ENCODE data around the gene AOAH. TPM values are rescaled to one million over a fixed set of nuclear protein-coding genes. Genes with fewer than 3 reads are reported as not detected.
"Not testable (repeated sequence)": the region's sequence is repeated elsewhere in the genome, so short reads cannot be mapped to it uniquely, and the experiment has no call there.

AOAH gene
- total and polyA plus RNA-seq, 2 donors from 2014 or later, result 2.7 to 24.7 TPM

- Histone ChIP-seq H3K27me3 (ENCODE audit: control insufficient read depth, insufficient read depth, low read length) (no peaks in the 10 kb centered on the region), H3K9me3 (ENCODE audit: control insufficient read depth in 2 of 3, insufficient read depth in 1 of 3, low read length in 3 of 3) (no peaks in the 10 kb centered on the region), H3K9ac (ENCODE audit: low read length in 3 of 3) (no peak overlapping the region), H3K4me1 (ENCODE audit: control insufficient read depth in 2 of 3, insufficient read depth in 2 of 3, low read depth in 1 of 3, low read length in 3 of 3) (no peaks in the 10 kb centered on the region), H3K4me3 (ENCODE audit: low read length in 3 of 3) (no peak overlapping the region), H3K36me3 (ENCODE audit: control insufficient read depth in 2 of 3, insufficient read depth in 3 of 3, low read length in 3 of 3) (no peaks in the 10 kb centered on the region), H3K27ac (ENCODE audit: low read depth in 2 of 2, low read length in 2 of 2) (no peak overlapping the region)
- no peak for FAIRE-seq
- no peak for DNase-seq
- intact Hi-C loops (cut with DNase I), result no loop called here
- TF ChIP-seq, protein P1, sequence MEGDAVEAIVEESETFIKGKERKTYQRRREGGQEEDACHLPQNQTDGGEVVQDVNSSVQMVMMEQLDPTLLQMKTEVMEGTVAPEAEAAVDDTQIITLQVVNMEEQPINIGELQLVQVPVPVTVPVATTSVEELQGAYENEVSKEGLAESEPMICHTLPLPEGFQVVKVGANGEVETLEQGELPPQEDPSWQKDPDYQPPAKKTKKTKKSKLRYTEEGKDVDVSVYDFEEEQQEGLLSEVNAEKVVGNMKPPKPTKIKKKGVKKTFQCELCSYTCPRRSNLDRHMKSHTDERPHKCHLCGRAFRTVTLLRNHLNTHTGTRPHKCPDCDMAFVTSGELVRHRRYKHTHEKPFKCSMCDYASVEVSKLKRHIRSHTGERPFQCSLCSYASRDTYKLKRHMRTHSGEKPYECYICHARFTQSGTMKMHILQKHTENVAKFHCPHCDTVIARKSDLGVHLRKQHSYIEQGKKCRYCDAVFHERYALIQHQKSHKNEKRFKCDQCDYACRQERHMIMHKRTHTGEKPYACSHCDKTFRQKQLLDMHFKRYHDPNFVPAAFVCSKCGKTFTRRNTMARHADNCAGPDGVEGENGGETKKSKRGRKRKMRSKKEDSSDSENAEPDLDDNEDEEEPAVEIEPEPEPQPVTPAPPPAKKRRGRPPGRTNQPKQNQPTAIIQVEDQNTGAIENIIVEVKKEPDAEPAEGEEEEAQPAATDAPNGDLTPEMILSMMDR (IDR thresholded peaks at IDR 0.05; ENCODE audit: borderline replicate concordance, extremely low read depth, insufficient read depth), result no peak
Observed at GRCh38 chr7:36506130-36506798, 218.0 kb downstream of the AOAH start.

- H3K4me3 ChIP-seq (ENCODE audit: low read length in 3 of 3); H3K27ac ChIP-seq (ENCODE audit: low read depth in 2 of 2, low read length in 2 of 2); DNase-seq; H3K9me3 ChIP-seq (ENCODE audit: control insufficient read depth in 2 of 3, insufficient read depth in 1 of 3, low read length in 3 of 3); H3K9ac ChIP-seq (ENCODE audit: low read length in 3 of 3); intact Hi-C loops (cut with DNase I); H3K36me3 ChIP-seq (ENCODE audit: control insufficient read depth in 2 of 3, insufficient read depth in 3 of 3, low read length in 3 of 3); H3K4me1 ChIP-seq (ENCODE audit: control insufficient read depth in 2 of 3, insufficient read depth in 2 of 3, low read depth in 1 of 3, low read length in 3 of 3); FAIRE-seq; H3K27me3 ChIP-seq (ENCODE audit: control insufficient read depth, insufficient read depth, low read length): not testable (repeated sequence)
Observed at GRCh38 chr7:36504617-36505016, 219.7 kb downstream of the AOAH start.

DNA sequence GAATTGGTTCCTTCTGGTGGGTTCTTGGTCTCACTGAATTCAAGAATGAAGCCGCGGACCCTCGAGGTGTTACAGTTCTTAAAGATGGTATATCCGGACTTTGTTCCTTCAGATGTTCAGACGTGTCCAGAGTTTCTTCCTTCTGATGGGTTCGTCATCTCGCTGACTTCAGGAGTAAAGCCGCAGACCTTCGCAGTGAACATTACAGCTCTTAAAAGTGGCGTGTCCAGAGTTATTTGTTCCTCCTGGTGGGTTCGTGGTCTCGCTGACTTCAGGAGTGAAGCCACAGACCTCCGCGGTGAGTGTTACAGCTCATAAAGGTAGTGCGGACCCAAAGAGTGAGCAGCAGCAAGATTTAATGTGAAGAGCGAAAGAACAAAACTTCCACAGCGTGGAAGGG, 220.1 kb downstream of the AOAH start:
- intact Hi-C loops (cut with DNase I); H3K4me1 ChIP-seq (ENCODE audit: control insufficient read depth in 2 of 3, insufficient read depth in 2 of 3, low read depth in 1 of 3, low read length in 3 of 3); H3K4me3 ChIP-seq (ENCODE audit: low read length in 3 of 3): not testable (repeated sequence)

GRCh38 chr7:36497775-36498174, 226.5 kb downstream of the AOAH start:
- intact Hi-C loops (cut with DNase I), result no loop called here

More for the DNA sequence above, 220.1 kb downstream of the AOAH start:
- not testable (repeated sequence) for H3K27me3 ChIP-seq (ENCODE audit: control insufficient read depth, insufficient read depth, low read length); H3K36me3 ChIP-seq (ENCODE audit: control insufficient read depth in 2 of 3, insufficient read depth in 3 of 3, low read length in 3 of 3); DNase-seq; FAIRE-seq; H3K27ac ChIP-seq (ENCODE audit: low read depth in 2 of 2, low read length in 2 of 2); H3K9me3 ChIP-seq (ENCODE audit: control insufficient read depth in 2 of 3, insufficient read depth in 1 of 3, low read length in 3 of 3); H3K9ac ChIP-seq (ENCODE audit: low read length in 3 of 3)

DNA sequence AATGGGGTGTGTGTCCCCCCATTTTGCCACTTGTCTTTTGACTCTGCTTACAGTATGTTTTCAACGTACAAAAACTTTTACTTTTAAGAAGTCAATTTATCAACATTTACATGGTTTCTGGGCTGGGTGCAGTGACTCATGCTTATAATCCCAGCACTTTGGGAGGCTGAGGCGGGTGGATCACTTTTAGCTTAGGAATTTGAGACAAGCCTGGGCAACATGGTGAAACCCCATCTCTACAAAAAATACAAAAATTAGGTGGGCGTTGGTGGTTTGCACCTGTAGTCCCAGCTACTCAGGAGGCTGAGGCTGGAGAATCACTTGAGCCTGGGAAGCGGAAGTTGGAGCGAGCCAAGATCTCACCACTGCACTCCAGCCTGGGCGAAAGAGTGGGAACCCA, 227.1 kb downstream of the AOAH start:
- H3K36me3 ChIP-seq (ENCODE audit: control insufficient read depth in 2 of 3, insufficient read depth in 3 of 3, low read length in 3 of 3); DNase-seq; H3K4me3 ChIP-seq (ENCODE audit: low read length in 3 of 3); H3K9ac ChIP-seq (ENCODE audit: low read length in 3 of 3); intact Hi-C loops (cut with DNase I); H3K9me3 ChIP-seq (ENCODE audit: control insufficient read depth in 2 of 3, insufficient read depth in 1 of 3, low read length in 3 of 3); FAIRE-seq; H3K27ac ChIP-seq (ENCODE audit: low read depth in 2 of 2, low read length in 2 of 2); H3K4me1 ChIP-seq (ENCODE audit: control insufficient read depth in 2 of 3, insufficient read depth in 2 of 3, low read depth in 1 of 3, low read length in 3 of 3); H3K27me3 ChIP-seq (ENCODE audit: control insufficient read depth, insufficient read depth, low read length): not testable (repeated sequence)

More at GRCh38 chr7:36497775-36498174, 226.5 kb downstream of the AOAH start:
- Histone ChIP-seq H3K4me1 (ENCODE audit: control insufficient read depth in 2 of 3, insufficient read depth in 2 of 3, low read depth in 1 of 3, low read length in 3 of 3) (no peaks in the 10 kb centered on the region), H3K27me3 (ENCODE audit: control insufficient read depth, insufficient read depth, low read length) (no peaks in the 10 kb centered on the region), H3K36me3 (ENCODE audit: control insufficient read depth in 2 of 3, insufficient read depth in 3 of 3, low read length in 3 of 3) (no peaks in the 10 kb centered on the region), H3K27ac (ENCODE audit: low read depth in 2 of 2, low read length in 2 of 2) (no peak overlapping the region), H3K4me3 (ENCODE audit: low read length in 3 of 3) (no peak overlapping the region), H3K9me3 (ENCODE audit: control insufficient read depth in 2 of 3, insufficient read depth in 1 of 3, low read length in 3 of 3) (no peaks in the 10 kb centered on the region), H3K9ac (ENCODE audit: low read length in 3 of 3) (no peak overlapping the region)
- DNase-seq (no peak), FAIRE-seq (no peak)
- TF ChIP-seq, protein P1 (IDR thresholded peaks at IDR 0.05; ENCODE audit: borderline replicate concordance, extremely low read depth, insufficient read depth), result no peak

Data from kidney (tissue), 14 donors.